Camera-type eye (tissue), 1 donor: Measurements from ENCODE around the gene HENMT1. TPM values are rescaled to one million over a fixed set of nuclear protein-coding genes. Genes with fewer than 3 reads are reported as not detected.

Source experiments
- total RNA-seq: library from RNA; depleted of rRNA; stranded (reverse); fragments of >200 nt; gene quantifications from one replicate; pipeline ENCODE4 v1.2.3, GENCODE V29; 2014

The HENMT1 gene
- total RNA-seq = 8.1 TPM

GRCh38 chr1:108661030-108661609 lies at the start of gene HENMT1:
Gene HENMT1 (minus strand): TSS chr1:108661093. CDS start chr1:108659884, 1,209 bp downstream.

GRCh38 chr1:108691942-108692723 lies 31.2 kb upstream of the HENMT1 start, which contains the start of gene PRPF38B:
Gene PRPF38B (plus strand): TSS chr1:108692310. CDS start chr1:108692592, 282 bp downstream.

Other genes with a start within 250 kb of the HENMT1 start
- gene NBPF6, start 210.8 kb downstream of the HENMT1 start, total RNA-seq = not detected
- gene EEIG2, start 101.0 kb downstream of the HENMT1 start, total RNA-seq = 43.3 TPM
- 23.1 TPM for gene PRPF38B, start 31.2 kb upstream of the HENMT1 start, total RNA-seq
- gene FNDC7, start 51.8 kb upstream of the HENMT1 start, total RNA-seq = not detected
- 118 TPM for gene STXBP3, start 85.6 kb upstream of the HENMT1 start, total RNA-seq
- 0.16 TPM for gene AKNAD1, start 196.0 kb upstream of the HENMT1 start, total RNA-seq
- gene GPSM2, start 215.9 kb upstream of the HENMT1 start, total RNA-seq = 35.1 TPM